ENCODE measurements around the gene FGFBP1.

FGFBP1 gene

GRCh38 chr4:15976456-15977447 is 38.2 kb upstream of the FGFBP1 start:
- ATAC-seq (ENCODE audit: low read depth) (peak; percentile 10; the same call in 1 of the 3 replicates), DNase-seq (ENCODE audit: low spot score) (no peak)
- Histone ChIP-seq H3K27ac (ENCODE audit: poor library complexity, severe bottlenecking) (no peak overlapping the region), H3K4me1 (ENCODE audit: insufficient read depth, poor library complexity, severe bottlenecking) (no peaks in the 10 kb centered on the region), H3K4me3 (ENCODE audit: severe bottlenecking) (no peak overlapping the region), H3K36me3 (ENCODE audit: low read depth) (no peaks in the 10 kb centered on the region), H3K9me3 (ENCODE audit: severe bottlenecking) (no peaks in the 10 kb centered on the region), H3K27me3 (ENCODE audit: insufficient read depth, poor library complexity, severe bottlenecking) (no peaks in the 10 kb centered on the region)
- TF ChIP-seq CTCF (IDR thresholded peaks at IDR 0.05; ENCODE audit: poor library complexity, severe bottlenecking), result no peak

DNA sequence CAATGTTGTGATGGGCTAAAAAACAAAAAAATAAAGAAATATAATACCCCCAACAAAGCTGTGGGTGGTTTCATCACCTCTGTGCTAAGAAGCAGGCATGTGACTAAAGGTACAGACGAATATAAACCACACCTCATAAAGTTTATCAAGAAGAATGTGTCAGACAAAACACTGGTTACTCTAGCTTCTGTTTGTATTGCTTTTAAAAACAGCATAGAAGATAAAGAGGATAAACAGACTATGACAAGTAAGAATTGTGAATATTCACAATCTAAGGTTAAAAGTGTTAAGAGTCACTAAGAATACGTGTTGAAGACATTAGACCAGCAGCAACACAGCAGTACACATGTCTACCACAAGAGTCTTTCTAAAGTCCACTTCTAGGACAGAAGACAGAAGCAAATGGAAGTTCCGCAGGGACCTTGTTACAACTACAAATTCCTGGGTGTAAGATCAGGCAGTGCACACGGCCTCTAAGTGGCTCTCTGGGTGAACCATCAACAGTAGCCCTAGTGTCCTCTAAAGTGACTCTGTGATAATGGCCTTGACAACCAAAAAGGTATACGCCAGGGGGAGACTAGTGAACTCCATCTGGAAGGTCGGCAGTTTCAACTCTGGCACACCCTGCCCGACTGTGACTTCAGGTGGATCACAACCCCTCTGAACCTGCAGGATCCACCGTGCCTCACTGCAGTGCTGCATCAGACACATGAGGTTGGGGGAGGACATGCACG is 32.7 kb upstream of the FGFBP1 start:
- no peak for TF ChIP-seq CTCF (IDR thresholded peaks at IDR 0.05; ENCODE audit: poor library complexity, severe bottlenecking)
- no peak for DNase-seq (ENCODE audit: low spot score)

GRCh38 chr4:15968551-15969300 is 30.2 kb upstream of the FGFBP1 start:
- H3K36me3 ChIP-seq (ENCODE audit: low read depth), result no peaks in the 10 kb centered on the region
- H3K4me3 ChIP-seq (ENCODE audit: severe bottlenecking), result no peak overlapping the region
- H3K9me3 ChIP-seq (ENCODE audit: severe bottlenecking), result no peaks in the 10 kb centered on the region
- H3K27me3 ChIP-seq (ENCODE audit: insufficient read depth, poor library complexity, severe bottlenecking), result no peaks in the 10 kb centered on the region
- no peaks in the 10 kb centered on the region for H3K4me1 ChIP-seq (ENCODE audit: insufficient read depth, poor library complexity, severe bottlenecking)
- ATAC-seq (ENCODE audit: low read depth) (no peak), DNase-seq (ENCODE audit: low spot score) (no peak)
- no peak for TF ChIP-seq CTCF (IDR thresholded peaks at IDR 0.05; ENCODE audit: poor library complexity, severe bottlenecking)
- H3K27ac ChIP-seq (ENCODE audit: poor library complexity, severe bottlenecking), result no peak overlapping the region

More for the DNA sequence above, 32.7 kb upstream of the FGFBP1 start:
- Histone ChIP-seq H3K36me3 (ENCODE audit: low read depth) (no peaks in the 10 kb centered on the region), H3K27ac (ENCODE audit: poor library complexity, severe bottlenecking) (no peak overlapping the region), H3K4me1 (ENCODE audit: insufficient read depth, poor library complexity, severe bottlenecking) (no peaks in the 10 kb centered on the region), H3K9me3 (ENCODE audit: severe bottlenecking) (no peaks in the 10 kb centered on the region), H3K4me3 (ENCODE audit: severe bottlenecking) (no peak overlapping the region), H3K27me3 (ENCODE audit: insufficient read depth, poor library complexity, severe bottlenecking) (no peaks in the 10 kb centered on the region)
- ATAC-seq (ENCODE audit: low read depth), result peak; percentile 10; the same call in 1 of the 3 replicates

- Histone ChIP-seq H3K9me3 (ENCODE audit: severe bottlenecking) (no peaks in the 10 kb centered on the region), H3K36me3 (ENCODE audit: low read depth) (no peaks in the 10 kb centered on the region), H3K27ac (ENCODE audit: poor library complexity, severe bottlenecking) (no peak overlapping the region), H3K27me3 (ENCODE audit: insufficient read depth, poor library complexity, severe bottlenecking) (no peaks in the 10 kb centered on the region), H3K4me1 (ENCODE audit: insufficient read depth, poor library complexity, severe bottlenecking) (no peaks in the 10 kb centered on the region), H3K4me3 (ENCODE audit: severe bottlenecking) (no peak overlapping the region)
- DNase-seq (ENCODE audit: low spot score) (no peak), ATAC-seq (ENCODE audit: low read depth) (no peak)
- TF ChIP-seq CTCF (IDR thresholded peaks at IDR 0.05; ENCODE audit: poor library complexity, severe bottlenecking), result no peak
Observed at GRCh38 chr4:15965325-15965724, 26.8 kb upstream of the FGFBP1 start.

Data from RWPE2 (cell line).